ENCODE measurements around the gene UNC13B. TPM values are rescaled to one million over a fixed set of nuclear protein-coding genes. Genes with fewer than 3 reads are reported as not detected.

Gene UNC13B
- total and polyA plus RNA-seq, 2 of the 8 experiments (the other 6 are each of a cell fraction or from before 2014, with no cell fraction given) = 23.1 to 51.7 TPM

DNA sequence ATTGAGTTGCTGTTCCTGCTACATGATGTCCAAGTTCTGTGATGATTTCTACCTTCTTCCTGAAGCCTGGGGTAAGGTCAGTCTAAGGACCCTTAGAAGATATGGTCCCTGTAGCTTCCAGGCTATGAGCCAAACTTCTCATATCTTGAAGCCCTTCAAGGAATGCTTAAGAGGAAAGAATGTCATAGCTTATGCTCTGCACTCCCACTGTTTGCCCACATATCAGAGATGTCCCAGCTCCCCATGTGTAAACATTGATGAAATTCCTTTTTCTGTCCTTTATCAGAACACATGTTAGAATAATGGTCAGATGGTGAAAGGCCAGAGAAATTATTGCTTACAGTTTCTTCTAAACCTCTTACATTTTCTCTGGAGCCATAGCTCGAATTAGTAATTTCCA is 286.7 kb downstream of the UNC13B start (continued):
- TF ChIP-seq KDM5A (IDR thresholded peaks at IDR 0.05; ENCODE audit: low read length) = no peak
- no peak for TF ChIP-seq SRF (IDR thresholded peaks at IDR 0.05; ENCODE audit: low read depth, low read length)
- TF ChIP-seq, protein P1, sequence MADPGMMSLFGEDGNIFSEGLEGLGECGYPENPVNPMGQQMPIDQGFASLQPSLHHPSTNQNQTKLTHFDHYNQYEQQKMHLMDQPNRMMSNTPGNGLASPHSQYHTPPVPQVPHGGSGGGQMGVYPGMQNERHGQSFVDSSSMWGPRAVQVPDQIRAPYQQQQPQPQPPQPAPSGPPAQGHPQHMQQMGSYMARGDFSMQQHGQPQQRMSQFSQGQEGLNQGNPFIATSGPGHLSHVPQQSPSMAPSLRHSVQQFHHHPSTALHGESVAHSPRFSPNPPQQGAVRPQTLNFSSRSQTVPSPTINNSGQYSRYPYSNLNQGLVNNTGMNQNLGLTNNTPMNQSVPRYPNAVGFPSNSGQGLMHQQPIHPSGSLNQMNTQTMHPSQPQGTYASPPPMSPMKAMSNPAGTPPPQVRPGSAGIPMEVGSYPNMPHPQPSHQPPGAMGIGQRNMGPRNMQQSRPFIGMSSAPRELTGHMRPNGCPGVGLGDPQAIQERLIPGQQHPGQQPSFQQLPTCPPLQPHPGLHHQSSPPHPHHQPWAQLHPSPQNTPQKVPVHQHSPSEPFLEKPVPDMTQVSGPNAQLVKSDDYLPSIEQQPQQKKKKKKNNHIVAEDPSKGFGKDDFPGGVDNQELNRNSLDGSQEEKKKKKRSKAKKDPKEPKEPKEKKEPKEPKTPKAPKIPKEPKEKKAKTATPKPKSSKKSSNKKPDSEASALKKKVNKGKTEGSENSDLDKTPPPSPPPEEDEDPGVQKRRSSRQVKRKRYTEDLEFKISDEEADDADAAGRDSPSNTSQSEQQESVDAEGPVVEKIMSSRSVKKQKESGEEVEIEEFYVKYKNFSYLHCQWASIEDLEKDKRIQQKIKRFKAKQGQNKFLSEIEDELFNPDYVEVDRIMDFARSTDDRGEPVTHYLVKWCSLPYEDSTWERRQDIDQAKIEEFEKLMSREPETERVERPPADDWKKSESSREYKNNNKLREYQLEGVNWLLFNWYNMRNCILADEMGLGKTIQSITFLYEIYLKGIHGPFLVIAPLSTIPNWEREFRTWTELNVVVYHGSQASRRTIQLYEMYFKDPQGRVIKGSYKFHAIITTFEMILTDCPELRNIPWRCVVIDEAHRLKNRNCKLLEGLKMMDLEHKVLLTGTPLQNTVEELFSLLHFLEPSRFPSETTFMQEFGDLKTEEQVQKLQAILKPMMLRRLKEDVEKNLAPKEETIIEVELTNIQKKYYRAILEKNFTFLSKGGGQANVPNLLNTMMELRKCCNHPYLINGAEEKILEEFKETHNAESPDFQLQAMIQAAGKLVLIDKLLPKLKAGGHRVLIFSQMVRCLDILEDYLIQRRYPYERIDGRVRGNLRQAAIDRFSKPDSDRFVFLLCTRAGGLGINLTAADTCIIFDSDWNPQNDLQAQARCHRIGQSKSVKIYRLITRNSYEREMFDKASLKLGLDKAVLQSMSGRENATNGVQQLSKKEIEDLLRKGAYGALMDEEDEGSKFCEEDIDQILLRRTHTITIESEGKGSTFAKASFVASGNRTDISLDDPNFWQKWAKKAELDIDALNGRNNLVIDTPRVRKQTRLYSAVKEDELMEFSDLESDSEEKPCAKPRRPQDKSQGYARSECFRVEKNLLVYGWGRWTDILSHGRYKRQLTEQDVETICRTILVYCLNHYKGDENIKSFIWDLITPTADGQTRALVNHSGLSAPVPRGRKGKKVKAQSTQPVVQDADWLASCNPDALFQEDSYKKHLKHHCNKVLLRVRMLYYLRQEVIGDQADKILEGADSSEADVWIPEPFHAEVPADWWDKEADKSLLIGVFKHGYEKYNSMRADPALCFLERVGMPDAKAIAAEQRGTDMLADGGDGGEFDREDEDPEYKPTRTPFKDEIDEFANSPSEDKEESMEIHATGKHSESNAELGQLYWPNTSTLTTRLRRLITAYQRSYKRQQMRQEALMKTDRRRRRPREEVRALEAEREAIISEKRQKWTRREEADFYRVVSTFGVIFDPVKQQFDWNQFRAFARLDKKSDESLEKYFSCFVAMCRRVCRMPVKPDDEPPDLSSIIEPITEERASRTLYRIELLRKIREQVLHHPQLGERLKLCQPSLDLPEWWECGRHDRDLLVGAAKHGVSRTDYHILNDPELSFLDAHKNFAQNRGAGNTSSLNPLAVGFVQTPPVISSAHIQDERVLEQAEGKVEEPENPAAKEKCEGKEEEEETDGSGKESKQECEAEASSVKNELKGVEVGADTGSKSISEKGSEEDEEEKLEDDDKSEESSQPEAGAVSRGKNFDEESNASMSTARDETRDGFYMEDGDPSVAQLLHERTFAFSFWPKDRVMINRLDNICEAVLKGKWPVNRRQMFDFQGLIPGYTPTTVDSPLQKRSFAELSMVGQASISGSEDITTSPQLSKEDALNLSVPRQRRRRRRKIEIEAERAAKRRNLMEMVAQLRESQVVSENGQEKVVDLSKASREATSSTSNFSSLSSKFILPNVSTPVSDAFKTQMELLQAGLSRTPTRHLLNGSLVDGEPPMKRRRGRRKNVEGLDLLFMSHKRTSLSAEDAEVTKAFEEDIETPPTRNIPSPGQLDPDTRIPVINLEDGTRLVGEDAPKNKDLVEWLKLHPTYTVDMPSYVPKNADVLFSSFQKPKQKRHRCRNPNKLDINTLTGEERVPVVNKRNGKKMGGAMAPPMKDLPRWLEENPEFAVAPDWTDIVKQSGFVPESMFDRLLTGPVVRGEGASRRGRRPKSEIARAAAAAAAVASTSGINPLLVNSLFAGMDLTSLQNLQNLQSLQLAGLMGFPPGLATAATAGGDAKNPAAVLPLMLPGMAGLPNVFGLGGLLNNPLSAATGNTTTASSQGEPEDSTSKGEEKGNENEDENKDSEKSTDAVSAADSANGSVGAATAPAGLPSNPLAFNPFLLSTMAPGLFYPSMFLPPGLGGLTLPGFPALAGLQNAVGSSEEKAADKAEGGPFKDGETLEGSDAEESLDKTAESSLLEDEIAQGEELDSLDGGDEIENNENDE (IDR thresholded peaks at IDR 0.05; ENCODE audit: insufficient replicate concordance, low read length) = no peak
- TF ChIP-seq CBX8 (IDR thresholded peaks at IDR 0.05; ENCODE audit: borderline replicate concordance, low read depth, low read length) = no peak
- TF ChIP-seq, protein P2, sequence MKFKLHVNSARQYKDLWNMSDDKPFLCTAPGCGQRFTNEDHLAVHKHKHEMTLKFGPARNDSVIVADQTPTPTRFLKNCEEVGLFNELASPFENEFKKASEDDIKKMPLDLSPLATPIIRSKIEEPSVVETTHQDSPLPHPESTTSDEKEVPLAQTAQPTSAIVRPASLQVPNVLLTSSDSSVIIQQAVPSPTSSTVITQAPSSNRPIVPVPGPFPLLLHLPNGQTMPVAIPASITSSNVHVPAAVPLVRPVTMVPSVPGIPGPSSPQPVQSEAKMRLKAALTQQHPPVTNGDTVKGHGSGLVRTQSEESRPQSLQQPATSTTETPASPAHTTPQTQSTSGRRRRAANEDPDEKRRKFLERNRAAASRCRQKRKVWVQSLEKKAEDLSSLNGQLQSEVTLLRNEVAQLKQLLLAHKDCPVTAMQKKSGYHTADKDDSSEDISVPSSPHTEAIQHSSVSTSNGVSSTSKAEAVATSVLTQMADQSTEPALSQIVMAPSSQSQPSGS (IDR thresholded peaks at IDR 0.05; ENCODE audit: low read length) = no peak
- TF ChIP-seq TEAD4 (IDR thresholded peaks at IDR 0.05; ENCODE audit: low read depth, low read length) = no peak
- no peak for TF ChIP-seq SP1 (IDR thresholded peaks at IDR 0.05; ENCODE audit: low read depth, low read length)
